Superior temporal gyrus (tissue), 1 donor: Measurements from ENCODE around the gene NUTM2D.
"Not testable (repeated sequence)": the region's sequence is repeated elsewhere in the genome, so short reads cannot be mapped to it uniquely, and the experiment has no call there.

Source experiments
- DNase-seq: peaks from one replicate; pipeline ENCODE4 v3.0.0-alpha.2; 2016; ENCODE audit errors: extremely low spot score

Gene NUTM2D

GRCh38 chr10:87357444-87357843 lies at the start of gene NUTM2D:
NUTM2D (plus strand) TSS chr10:87357744; CDS start chr10:87358266, 522 bp downstream.
- DNase-seq, result not testable (repeated sequence)

- DNase-seq, result not testable (repeated sequence)
Measured at GRCh38 chr10:87308702-87309101, 48.8 kb upstream of the NUTM2D start.

- not testable (repeated sequence) for DNase-seq
Measured at GRCh38 chr10:87309657-87310056, 47.9 kb upstream of the NUTM2D start.

GRCh38 chr10:87311521-87311920 lies 46.0 kb upstream of the NUTM2D start:
- not testable (repeated sequence) for DNase-seq

- DNase-seq, result not testable (repeated sequence)
Measured at GRCh38 chr10:87313649-87314359, 43.7 kb upstream of the NUTM2D start.

GRCh38 chr10:87314360-87314973 lies 43.1 kb upstream of the NUTM2D start:
- DNase-seq, result not testable (repeated sequence)

- not testable (repeated sequence) for DNase-seq
Measured at GRCh38 chr10:87321505-87321904, 36.0 kb upstream of the NUTM2D start.

- DNase-seq, result not testable (repeated sequence)
Measured at GRCh38 chr10:87324559-87324958, 33.0 kb upstream of the NUTM2D start.

- not testable (repeated sequence) for DNase-seq
Measured at GRCh38 chr10:87327958-87328357, 29.6 kb upstream of the NUTM2D start.

GRCh38 chr10:87329131-87329530 lies 28.4 kb upstream of the NUTM2D start:
- DNase-seq, result peak; percentile 12

GRCh38 chr10:87332687-87333086 lies 24.9 kb upstream of the NUTM2D start:
- DNase-seq, result peak; percentile 15

- peak; percentile 8 for DNase-seq
Measured at GRCh38 chr10:87340411-87340810, 17.1 kb upstream of the NUTM2D start.

- not testable (repeated sequence) for DNase-seq
Measured at GRCh38 chr10:87341546-87342142, 15.9 kb upstream of the NUTM2D start.

GRCh38 chr10:87342249-87342710 lies 15.3 kb upstream of the NUTM2D start:
- DNase-seq, result peak; percentile 86

GRCh38 chr10:87342711-87343258 lies 14.8 kb upstream of the NUTM2D start:
- DNase-seq, result peak; percentile 79

- DNase-seq, result not testable (repeated sequence)
Measured at GRCh38 chr10:87345743-87346142, 11.8 kb upstream of the NUTM2D start.

- not testable (repeated sequence) for DNase-seq
Measured at GRCh38 chr10:87350161-87350560, 7.4 kb upstream of the NUTM2D start.

- not testable (repeated sequence) for DNase-seq
Measured at GRCh38 chr10:87352825-87353224, 4.7 kb upstream of the NUTM2D start.

GRCh38 chr10:87355110-87355509 lies 2.4 kb upstream of the NUTM2D start:
- DNase-seq, result not testable (repeated sequence)

GRCh38 chr10:87358159-87358558 lies 615 bp downstream of the NUTM2D start:
- not testable (repeated sequence) for DNase-seq

- DNase-seq, result not testable (repeated sequence)
Measured at GRCh38 chr10:87369514-87370112, 12.1 kb downstream of the NUTM2D start.

GRCh38 chr10:87374091-87374490 lies 16.5 kb downstream of the NUTM2D start:
- DNase-seq, result not testable (repeated sequence)
